Erythroblast (primary cell): ENCODE measurements around the gene LAMTOR1.

Experiments
- GATA1 ChIP-seq: IDR thresholded peaks from 2 replicates; pipeline ENCODE4 v1.6.1; 2011; ENCODE audit warnings: low read depth, mild to moderate bottlenecking, control low read depth, low read length, moderate library complexity
- POLR2A ChIP-seq: IDR thresholded peaks from 2 replicates; pipeline ENCODE4 v1.6.1; 2011; ENCODE audit warnings: mild to moderate bottlenecking, low read length

DNA sequence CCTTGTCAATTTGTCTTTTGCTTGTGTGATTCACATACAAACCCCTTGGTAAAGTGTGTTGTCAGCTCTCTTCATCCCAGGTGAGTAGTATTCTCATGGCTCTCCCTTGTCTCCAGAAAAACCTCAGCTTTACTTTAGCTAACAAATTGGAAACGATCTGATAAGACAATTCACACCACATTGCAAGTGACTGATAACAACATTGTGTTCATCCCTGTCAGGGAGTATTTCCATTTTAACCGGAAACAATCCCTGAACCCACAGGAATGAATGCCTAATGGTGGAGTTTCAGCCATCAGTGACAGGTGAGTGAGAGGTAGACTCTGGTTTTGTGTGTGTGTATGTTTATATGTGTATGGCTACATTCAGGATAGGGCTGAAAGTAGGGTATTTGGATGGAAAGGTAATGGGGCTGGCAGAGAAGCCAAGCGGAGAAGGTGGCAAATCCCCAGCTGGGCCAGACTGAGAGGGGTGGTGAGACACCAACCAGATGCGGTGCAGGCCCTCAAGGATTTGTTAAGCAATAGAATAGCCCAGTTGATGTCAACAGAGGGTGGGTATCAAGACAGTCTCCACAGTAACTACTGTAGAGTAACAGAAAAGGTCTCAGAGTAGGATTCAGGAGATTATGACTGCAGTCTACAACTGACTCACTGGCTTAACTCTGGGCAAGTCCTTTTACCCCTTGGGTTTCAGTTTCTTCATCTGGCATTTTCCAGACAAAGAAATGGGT, 14.9 kb downstream of the LAMTOR1 start:
- no peak for TF ChIP-seq POLR2A
- TF ChIP-seq GATA1: no peak
